ENCODE measurements around the gene GABPB1. TPM values are rescaled to one million over a fixed set of nuclear protein-coding genes. Genes with fewer than 3 reads are reported as not detected.

Gene GABPB1
- polyA plus RNA-seq, 3 donors, result 12.9 to 15.1 (median 14.9) TPM

DNA sequence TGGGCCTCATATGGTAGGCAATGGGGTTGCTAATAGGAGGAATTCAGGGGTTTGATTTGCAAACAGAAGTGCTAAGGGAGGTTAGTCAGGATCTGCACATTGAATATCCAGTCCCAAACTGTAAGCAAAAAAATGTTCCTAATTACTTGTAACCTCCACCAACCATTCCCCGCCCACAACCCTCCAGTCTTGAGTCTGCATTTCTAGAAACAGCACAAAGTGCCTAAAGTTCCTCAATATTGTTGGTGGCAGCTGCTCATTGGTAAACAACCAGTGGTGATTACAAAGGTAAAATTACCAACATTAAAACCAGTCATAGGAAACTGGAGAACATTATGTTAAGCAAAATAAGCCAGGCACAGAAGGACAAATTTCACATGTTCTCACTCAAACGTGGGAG is 108.4 kb downstream of the GABPB1 start:
- Histone ChIP-seq H3K4me1 (ENCODE audit: control insufficient read depth in 1 of 2, insufficient read depth in 2 of 2, low read length in 2 of 2) (peaks cover 18 to 25% of the 10 kb centered on the region in 2 donors), H3K9me3 (replicated peaks in 1 of 2; ENCODE audit: control insufficient read depth in 1 of 2, insufficient read depth in 1 of 2, low read length in 2 of 2) (no peaks in the 10 kb centered on the region), H4K20me1 (ENCODE audit: insufficient read depth, low read length) (no peaks in the 10 kb centered on the region), H3K36me3 (replicated peaks in 1 of 2; ENCODE audit: control insufficient read depth in 1 of 2, insufficient read depth in 2 of 2, low read length in 2 of 2) (no peaks in the 10 kb centered on the region), H3K27me3 (ENCODE audit: control insufficient read depth in 2 of 2, insufficient read depth in 2 of 2, low read length in 2 of 2) (no peaks in the 10 kb centered on the region), H2AFZ (ENCODE audit: insufficient read depth, low read depth, low read length, poor library complexity, severe bottlenecking) (no peak overlapping the region), H3K27ac (ENCODE audit: low read depth in 1 of 2, low read length in 2 of 2) (no peak overlapping the region), H3K79me2 (ENCODE audit: insufficient read depth, low read length) (no peaks in the 10 kb centered on the region), H3K4me3 (replicated peaks in 1 of 3; ENCODE audit: low read depth in 2 of 3, low read length in 3 of 3) (no peak overlapping the region), H3K9ac (ENCODE audit: insufficient read depth, low read length, poor library complexity, severe bottlenecking) (no peak overlapping the region), H3K4me2 (replicated peaks; ENCODE audit: extremely low read depth, low read length, poor library complexity, severe bottlenecking) (no peak overlapping the region)
- TF ChIP-seq, protein P1, sequence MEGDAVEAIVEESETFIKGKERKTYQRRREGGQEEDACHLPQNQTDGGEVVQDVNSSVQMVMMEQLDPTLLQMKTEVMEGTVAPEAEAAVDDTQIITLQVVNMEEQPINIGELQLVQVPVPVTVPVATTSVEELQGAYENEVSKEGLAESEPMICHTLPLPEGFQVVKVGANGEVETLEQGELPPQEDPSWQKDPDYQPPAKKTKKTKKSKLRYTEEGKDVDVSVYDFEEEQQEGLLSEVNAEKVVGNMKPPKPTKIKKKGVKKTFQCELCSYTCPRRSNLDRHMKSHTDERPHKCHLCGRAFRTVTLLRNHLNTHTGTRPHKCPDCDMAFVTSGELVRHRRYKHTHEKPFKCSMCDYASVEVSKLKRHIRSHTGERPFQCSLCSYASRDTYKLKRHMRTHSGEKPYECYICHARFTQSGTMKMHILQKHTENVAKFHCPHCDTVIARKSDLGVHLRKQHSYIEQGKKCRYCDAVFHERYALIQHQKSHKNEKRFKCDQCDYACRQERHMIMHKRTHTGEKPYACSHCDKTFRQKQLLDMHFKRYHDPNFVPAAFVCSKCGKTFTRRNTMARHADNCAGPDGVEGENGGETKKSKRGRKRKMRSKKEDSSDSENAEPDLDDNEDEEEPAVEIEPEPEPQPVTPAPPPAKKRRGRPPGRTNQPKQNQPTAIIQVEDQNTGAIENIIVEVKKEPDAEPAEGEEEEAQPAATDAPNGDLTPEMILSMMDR (IDR thresholded peaks at IDR 0.05), result no peak
- Mint-ChIP-seq H3K4me1 (peaks cover 26% of the 10 kb centered on the region), H3K36me3 (no peaks in the 10 kb centered on the region), H3K4me3 (no peak overlapping the region), H3K27ac (peak overlapping the region in 4 of 7 donors; percentile 24 to 78 (median 50)), H3K27me3 (ENCODE audit: low read depth in 3 of 3) (peaks cover 0 to 3% (median 0%) of the 10 kb centered on the region in 3 donors), H3K9me3 (no peaks in the 10 kb centered on the region)
- DNase-seq, result no peak
- intact Hi-C loops (cut with micrococcal nuclease), result no loop called here
- WGBS (ENCODE audit: insufficient coverage), result 100% methylated on average over 1 of the region's 2 CpGs

DNA sequence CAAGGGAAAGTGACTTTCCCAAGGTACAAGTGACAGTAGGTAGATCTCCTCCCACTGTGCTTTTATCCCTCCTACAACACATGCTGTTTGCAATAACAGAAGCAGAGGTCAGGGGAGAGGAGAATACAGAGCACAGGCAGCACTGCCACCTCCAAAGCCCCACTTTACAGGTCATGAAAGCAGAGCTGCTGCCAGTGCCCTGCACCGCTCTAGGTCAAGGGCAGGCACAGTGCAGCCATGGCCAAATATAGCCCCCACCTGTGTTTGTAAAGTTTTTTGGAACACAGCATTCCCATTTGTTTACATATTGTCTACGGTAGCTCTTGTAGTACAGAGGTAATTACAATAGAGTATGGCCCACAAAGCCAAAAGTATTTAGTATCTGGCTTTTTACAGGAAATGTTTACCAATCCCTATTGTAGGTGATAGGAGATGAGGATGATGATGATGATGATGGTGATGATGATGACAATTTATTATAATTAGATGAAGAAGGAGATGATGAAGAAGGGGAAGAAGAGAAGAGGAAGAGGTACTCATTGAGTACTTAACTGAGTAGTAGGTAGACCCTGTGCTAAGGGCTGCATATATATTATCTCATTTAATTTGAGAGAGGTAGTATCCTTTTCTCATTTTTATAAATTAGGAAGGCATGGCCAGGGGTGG is 109.9 kb downstream of the GABPB1 start:
- intact Hi-C loops (cut with micrococcal nuclease), result no loop called here
- Histone ChIP-seq H3K27ac (ENCODE audit: low read depth in 1 of 2, low read length in 2 of 2) (no peak overlapping the region), H3K9me3 (replicated peaks in 1 of 2; ENCODE audit: control insufficient read depth in 1 of 2, insufficient read depth in 1 of 2, low read length in 2 of 2) (no peaks in the 10 kb centered on the region), H3K4me3 (replicated peaks in 1 of 3; ENCODE audit: low read depth in 2 of 3, low read length in 3 of 3) (no peak overlapping the region), H3K79me2 (ENCODE audit: insufficient read depth, low read length) (no peaks in the 10 kb centered on the region), H3K36me3 (replicated peaks in 1 of 2; ENCODE audit: control insufficient read depth in 1 of 2, insufficient read depth in 2 of 2, low read length in 2 of 2) (no peaks in the 10 kb centered on the region), H3K4me1 (ENCODE audit: control insufficient read depth in 1 of 2, insufficient read depth in 2 of 2, low read length in 2 of 2) (peaks cover 18 to 25% of the 10 kb centered on the region in 2 donors), H3K9ac (ENCODE audit: insufficient read depth, low read length, poor library complexity, severe bottlenecking) (no peak overlapping the region), H2AFZ (ENCODE audit: insufficient read depth, low read depth, low read length, poor library complexity, severe bottlenecking) (no peak overlapping the region), H3K27me3 (ENCODE audit: control insufficient read depth in 2 of 2, insufficient read depth in 2 of 2, low read length in 2 of 2) (no peaks in the 10 kb centered on the region), H4K20me1 (ENCODE audit: insufficient read depth, low read length) (no peaks in the 10 kb centered on the region), H3K4me2 (replicated peaks; ENCODE audit: extremely low read depth, low read length, poor library complexity, severe bottlenecking) (no peak overlapping the region)
- H3K36me3 Mint-ChIP-seq, result no peaks in the 10 kb centered on the region
- TF ChIP-seq, protein P1 (IDR thresholded peaks at IDR 0.05), result no peak
- peaks cover 0 to 1% (median 0%) of the 10 kb centered on the region in 3 donors for H3K27me3 Mint-ChIP-seq (ENCODE audit: low read depth in 3 of 3)
- WGBS (ENCODE audit: insufficient coverage), result 100% methylated on average over 1 of the region's 2 CpGs
- no peaks in the 10 kb centered on the region for H3K9me3 Mint-ChIP-seq
- H3K4me3 Mint-ChIP-seq, result no peak overlapping the region
- no peak for DNase-seq
- H3K4me1 Mint-ChIP-seq, result peaks cover 26% of the 10 kb centered on the region
- peak overlapping the region in 1 of 7 donors; percentile 8 for H3K27ac Mint-ChIP-seq
